COR-L47 (cell line): ENCODE data around the gene PDZRN3.

Experiments
- DNase-seq: peaks from one replicate; lab custom pipeline; 2025; lab: John Stamatoyannopoulos, UW

PDZRN3 gene

DNA sequence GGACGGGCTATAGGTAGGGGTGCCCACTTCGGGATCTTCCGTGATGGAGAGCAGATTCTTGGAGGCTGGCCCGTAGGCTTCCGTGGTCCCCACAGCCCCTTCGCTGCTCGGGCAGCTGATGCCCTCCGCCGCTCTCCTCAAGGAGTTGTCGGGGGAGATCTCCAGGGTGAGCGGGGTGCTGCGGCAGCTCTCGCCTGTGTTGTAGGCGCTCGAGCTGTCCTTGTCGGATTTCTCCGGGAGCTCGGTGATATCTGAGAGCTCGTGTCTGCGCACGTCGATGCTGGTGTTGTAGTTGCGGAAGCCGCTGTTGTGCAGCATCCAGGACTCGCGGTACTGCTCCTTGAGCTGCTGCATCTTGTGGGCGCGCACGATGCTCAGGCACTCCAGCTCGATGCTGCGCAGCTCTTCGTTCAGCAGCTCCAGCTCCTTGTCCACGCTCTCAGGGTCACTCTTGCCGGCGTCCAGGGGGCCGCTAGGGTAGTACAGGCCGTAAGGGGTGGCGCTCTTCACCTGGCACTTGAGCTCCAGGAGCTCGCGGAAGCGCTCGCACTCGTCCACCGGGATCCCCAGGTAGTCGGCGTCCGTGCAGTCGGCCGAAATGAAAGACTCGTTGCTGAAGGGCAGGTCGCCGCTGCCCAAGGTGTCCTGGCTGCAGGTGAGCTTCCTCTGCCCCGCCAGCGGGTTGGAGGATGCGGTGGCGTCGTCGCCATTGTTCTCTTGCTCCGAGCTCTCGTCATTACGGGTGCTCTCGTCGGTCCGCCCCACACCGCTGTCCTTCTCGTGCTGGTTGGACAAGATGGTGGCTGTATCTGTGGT, 240.4 kb downstream of the PDZRN3 start:
- DNase-seq = no peak

DNA sequence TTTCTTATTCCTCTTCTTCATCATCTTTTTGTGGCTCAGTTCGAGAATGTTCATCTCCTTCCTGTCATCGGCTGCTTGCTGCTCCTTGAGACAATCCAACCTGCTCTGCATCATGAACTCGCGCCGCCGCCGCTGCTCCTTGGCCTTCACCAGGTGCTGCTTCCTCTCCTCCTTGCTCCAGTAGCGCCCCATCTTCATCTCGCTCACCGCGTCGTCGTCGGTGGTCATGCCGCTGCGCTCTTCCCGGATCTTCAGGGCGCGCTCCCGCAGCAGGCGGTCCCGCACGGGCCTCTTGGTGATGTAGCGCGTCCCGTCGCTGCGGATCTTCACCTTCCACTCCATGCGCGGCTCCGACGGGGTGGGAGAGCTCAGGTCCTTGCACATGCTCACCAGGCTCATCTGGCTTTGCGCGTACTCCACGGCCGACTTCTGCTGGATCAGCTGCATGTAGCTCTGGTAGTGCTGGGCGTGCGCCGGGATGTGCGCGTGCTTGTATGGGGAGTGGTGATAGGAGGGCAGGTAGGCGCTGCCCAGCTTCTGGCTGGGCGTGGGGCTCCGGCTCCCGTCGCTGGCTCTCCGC, 241.2 kb downstream of the PDZRN3 start:
- no peak for DNase-seq

DNA sequence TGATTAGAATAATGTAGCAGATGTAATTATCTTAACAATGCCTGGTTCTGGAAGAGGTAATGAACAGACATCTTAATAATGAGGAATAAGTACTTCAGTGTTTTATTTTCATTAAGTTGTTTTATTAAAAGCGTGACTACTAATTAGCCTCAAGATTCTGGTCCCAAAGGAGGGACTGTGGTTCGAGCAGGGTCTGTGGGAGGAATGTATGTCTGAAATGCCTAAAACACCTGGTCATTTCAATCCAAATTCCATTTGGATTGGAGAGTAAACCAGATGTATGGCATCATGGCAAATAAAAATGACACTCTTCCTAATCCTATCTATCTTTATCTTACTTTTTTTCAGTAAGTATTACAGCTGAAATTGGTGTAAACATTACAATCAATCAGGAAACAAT, 243.2 kb downstream of the PDZRN3 start:
- no peak for DNase-seq

DNA sequence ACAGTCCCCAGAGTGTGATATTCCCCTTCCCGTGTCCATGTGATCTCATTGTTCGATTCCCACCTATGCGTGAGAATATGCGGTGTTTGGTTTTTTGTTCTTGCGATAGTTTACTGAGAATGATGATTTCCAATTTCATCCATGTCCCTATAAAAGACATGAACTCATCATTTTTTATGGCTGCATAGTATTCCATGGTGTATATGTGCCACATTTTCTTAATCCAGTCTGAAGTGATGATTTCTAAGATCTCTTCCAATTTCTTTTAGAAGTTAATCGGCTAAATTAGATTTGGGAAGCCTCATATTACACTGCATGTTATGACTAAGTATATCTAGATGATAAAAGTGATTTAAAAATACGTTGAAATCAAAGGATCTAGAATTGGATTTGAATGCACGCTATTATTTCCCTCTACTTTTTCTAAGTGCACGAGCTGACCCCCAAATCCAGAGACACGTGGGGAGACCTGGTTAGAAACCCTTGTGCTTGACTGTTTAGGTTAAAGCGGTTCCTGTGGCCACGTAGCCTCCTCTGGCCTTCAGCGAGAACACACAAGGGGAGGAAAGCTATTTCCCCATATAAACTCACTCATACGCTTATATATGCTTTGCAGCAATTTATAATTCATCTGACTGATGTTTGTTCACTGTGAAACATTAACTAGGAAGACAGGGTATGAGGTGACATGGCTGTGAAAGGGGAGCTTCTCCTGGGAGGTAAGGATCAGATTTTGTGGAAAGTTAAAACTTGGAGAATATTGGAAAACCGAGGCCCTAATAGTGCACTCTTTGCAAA, 243.8 kb downstream of the PDZRN3 start:
- no peak for DNase-seq

DNA sequence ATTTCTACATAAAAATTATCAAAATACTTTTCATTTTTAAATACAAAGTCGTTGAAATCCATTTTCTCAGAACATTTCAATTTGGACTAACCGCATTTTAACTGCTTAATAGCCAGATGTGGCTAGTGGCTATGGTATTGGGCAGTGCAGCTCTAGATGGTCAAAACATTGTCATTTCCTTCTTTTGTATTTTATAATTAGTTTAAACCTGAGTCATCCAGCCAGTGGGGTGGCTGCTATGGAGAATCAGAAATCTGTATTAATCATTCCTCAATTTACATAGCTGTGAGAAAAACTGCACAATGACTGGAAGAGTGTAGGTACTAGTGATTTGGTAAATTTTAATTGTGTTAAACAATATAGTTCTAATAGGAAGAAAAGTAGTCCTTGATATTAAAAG, 245.3 kb downstream of the PDZRN3 start:
- no peak for DNase-seq

DNA sequence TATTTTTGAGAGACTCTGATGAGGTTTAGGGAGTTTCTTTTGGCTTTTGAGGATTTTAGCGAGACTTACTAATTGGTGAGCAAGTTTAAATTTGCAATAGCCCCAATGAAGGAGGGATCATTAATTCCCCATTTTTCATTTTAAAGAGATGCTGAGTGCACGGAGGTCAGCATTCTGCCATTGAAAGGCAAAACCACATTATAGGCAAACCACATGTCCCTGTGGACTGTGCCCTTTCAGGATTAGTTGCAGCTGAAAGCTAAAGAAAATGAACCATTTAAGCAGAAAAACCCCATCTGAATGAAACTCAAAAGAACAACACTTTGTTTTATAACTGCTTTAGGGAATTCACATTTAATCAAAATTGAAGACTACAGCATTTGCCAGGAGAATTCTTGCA, 246.5 kb downstream of the PDZRN3 start:
- DNase-seq = no peak

DNA sequence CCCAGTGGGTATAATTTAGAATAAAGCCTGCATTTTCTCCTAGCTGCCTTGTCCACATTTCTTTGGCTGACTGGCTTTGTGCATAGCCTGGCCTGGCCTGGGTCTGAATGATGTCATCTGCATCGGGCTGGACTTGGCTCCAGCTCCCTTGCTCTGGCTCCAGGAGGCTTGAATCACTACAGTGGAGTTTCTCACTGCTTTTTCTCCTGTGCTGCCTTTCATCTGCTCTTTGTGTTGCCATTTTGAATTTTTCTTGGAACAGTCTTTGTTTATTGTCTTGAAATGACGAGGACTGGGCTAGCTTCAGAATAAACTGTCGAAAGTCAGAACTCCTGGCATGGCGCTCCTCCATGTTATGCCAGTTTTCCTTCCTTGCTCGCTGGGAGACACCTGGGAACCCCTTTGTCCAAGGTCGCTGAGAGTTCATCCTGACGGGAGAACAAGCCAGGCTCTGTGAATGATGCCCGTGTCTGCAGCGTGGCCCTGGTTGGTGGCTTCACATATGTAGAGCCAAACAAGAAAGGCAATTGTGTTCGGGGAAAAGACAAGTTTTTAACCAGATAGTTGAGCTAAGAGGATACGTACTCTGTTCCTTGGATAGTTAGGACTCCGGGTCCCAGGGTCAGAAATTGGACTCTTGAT, 258.9 kb downstream of the PDZRN3 start:
- DNase-seq = no peak

DNA sequence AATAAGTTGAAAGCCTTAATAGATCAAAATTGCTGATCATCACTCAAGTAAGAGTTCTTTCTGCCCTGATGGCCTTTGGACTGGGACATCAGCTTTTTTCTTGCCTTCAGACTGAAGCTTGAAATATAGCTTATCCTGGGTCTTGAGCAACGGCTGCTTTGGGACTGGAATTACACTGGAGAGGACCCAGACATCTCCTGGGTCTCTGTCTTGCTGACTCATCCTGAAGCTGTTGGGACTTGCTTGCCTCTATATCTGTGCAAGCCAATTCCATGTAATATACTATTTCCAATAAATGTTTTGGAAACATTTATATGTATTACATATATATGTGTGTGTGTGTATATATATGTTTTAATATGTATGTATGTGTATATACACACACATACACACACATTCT, 260.2 kb downstream of the PDZRN3 start:
- no peak for DNase-seq

DNA sequence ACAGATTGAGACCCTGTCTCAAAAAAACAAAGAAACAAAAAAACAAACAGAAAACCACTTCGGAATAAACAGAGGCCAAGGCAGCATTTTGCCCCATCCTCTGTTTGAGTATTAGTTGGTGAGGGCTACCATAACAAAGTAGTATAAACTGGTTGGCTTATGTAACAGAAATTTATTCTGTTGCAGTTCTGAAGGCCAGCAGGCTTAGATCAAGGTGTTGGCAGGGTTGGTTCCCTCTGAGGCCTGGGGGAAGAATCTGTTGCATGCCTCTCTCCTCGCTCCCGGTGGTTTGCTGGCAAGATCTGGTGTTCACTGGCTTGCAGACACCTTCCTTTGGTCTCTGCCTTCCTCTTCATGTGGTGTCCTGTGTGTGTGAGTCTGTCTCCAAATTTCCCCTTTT, 261.6 kb downstream of the PDZRN3 start:
- DNase-seq = no peak

DNA sequence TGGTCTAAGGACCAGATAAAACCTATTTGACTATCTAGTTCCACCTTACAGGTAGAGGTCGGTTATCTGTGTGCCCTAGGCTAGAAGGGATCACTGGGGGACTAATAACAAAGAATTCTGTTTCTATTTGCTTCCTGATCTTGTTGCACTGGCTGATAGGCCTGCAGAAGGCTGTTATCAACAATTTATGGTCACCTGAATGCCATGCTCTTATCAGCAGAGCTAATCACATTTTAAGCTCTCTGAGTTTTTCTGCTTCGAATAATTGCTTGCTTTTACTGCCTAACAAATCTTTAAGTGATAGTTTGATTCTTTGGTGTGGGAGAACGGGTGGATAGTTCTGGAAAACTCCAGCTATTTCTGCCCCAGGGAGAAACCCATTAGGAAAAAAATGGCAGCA, 263.1 kb downstream of the PDZRN3 start:
- DNase-seq = no peak

DNA sequence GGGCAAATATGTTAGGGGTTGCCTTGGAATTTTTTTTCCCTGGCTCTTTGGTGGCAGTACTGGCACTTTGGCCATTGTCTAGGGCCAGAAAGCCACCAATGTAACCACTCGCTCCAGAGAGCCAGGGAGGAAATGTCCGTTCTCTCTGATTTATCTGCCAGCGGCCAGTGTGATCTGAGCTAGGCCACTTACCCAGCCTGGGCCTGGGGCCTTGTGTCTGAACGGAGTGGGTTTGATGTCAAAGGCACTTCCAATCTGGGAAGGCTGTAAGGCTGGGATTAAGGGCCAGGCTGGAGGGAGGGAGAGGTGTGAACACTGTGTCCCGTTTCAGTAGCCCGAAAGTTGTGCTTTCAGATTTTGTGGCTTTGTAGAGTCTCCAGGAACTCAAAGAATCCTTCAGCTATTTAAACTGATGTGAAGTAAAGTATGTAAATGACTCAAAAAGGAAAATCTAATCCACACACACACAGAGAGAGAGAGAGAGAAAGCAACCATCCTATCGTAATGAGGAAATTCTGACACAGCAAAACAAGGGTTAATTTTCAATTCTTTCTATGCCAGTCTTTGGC, 271.0 kb downstream of the PDZRN3 start:
- DNase-seq = no peak

DNA sequence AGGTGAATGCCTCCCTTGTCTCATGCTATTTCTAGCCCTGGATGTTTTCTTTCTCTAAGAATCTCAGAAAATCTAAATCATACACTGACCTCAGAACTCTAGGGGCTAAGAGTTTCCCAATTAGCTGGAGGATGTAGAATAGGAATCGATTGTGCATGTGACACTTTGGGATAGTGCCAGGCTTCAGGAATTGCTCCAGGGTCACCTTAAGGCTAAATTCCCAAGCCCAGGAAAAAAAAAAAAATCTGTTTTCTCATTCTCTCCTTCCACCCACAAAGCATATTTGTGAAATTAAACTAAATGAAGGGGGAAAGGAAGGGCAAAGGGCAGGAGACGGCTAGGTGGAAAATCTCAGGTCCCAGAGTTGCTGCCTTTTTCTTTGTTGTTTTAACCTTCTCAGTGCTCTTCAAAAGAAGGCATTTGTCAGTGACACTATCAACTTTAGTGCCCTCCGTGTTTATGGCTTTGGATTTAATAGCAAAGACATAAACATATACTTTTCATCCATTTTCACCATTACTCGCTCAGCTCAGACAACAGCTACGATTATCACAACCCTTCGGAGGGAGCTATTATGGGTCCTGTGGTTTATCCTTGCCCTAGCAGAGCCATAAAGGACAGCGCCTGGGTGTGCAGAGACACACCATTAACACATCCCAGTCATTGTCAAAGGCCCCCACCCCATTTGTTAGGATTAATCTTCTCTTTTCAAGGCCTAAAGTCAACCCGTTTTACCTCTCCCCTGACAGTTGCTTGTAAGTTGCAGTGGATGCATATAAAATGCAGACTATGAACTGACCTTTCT, 271.7 kb downstream of the PDZRN3 start:
- DNase-seq = no peak

DNA sequence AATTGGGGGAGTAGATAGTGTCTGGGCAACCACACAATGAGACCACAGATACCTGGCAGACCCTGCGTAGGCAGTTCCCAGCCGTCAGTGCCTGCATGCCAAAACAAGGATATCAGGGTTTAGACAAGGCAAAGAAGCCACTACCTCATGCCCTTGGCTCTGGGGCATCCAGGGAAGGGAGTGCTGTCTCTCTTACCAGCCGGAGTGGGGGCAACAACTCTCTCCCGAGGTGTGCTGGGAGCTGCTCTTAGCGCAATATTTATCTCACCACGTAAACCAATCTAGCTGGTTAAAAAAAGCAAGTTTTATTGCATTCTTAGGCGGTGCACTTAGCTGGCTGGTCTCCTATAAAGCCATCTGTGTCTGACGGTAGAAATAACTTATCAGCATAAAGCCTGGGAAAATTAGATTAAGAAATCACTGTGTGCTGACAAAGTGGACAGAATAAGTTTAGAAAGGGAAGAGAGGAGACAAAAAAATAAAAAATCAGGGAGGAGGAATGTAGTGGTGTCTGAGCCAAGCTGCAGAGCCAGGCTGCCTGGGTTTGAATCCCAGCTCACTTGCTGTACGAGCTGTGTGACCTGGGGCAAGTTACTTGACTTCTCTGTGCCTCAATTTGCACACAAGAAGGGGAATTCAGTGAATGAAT, 273.2 kb downstream of the PDZRN3 start:
- DNase-seq = no peak

DNA sequence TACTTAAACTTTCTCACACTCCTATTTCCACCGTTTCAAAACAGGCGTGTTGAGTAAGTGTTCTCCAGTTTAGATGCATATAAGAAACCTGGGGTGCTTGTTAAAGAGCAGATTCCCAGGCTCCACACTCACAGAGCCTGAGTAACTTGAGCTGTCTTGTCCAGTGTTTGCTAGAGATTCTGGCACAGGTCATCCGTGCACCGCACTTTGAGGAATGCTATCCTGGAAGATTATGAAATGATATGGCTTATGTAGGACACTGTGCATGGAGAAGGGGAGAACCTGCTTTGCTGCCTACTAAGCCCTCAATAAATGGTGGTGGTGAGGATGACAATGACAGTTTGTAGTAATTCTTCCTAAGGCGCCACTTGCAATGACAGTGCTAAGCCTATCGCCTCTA, 273.7 kb downstream of the PDZRN3 start:
- no peak for DNase-seq

DNA sequence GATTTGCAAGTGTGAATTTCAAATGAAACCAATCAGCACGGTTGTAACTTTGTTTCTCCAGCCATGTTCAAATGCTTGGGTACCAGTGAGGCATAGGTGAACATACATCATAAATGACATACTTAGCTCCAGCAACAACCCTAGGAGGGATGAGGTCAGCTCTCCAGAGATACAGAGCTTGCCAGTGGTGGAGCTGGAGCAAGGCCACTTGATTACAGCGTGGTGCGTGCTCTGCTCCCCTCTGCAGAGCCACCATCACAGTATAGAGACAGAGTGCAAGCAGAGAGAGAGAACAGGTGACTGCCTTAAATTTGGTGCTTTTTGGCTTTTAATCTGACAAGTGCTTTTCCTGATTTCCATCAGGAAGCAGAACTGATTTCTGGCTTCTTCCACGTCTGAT, 275.1 kb downstream of the PDZRN3 start:
- DNase-seq = no peak

DNA sequence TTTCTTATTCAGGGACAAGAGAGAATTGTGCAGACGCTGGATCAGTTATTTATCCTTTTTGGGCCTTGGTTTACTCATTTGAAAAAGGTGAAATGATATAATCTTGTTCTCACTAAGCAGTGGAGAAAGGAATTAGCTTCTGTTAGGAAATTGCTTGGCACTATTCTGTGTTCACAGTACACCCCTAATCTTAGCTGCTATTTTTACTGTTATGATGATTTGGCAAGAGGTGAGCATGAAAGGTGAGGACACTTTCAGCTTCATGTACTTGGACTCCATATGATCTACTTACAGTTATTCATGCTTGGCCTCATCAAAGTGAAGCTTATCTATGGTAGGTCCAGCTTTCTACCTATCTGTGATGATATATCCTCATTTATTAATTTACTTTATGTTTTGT, 282.7 kb downstream of the PDZRN3 start:
- DNase-seq = no peak

DNA sequence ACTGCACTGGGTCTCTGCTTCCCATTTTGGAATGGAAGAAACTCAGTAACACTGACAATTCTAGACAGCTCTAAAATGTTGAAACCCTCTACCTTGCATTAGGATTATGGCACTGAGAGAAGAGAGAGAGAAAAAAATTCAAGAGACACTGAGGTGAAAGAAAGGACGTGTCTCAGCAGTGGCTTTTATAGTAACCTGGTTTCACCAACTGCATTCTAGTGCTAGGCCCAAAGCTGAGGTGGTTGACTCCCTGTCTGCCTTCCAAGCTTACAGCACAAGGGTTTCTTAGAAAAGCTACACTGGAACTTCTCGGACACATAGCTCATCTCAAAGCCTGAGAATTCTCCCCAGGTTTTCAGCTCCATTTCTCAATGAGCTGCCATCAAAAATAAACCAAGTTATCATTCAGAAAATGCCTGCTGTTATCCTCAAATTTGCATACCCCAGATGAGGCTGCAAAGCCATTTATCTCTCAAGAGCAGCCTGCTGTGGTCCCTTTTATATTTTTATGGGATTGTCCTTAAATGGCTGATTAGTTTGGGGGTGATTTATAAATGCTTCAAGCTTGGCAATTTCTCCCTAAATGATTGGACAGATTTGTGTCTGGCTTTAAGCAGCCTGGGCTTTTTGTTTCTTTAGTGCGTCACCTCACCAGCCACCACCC, 283.3 kb downstream of the PDZRN3 start:
- DNase-seq = no peak

DNA sequence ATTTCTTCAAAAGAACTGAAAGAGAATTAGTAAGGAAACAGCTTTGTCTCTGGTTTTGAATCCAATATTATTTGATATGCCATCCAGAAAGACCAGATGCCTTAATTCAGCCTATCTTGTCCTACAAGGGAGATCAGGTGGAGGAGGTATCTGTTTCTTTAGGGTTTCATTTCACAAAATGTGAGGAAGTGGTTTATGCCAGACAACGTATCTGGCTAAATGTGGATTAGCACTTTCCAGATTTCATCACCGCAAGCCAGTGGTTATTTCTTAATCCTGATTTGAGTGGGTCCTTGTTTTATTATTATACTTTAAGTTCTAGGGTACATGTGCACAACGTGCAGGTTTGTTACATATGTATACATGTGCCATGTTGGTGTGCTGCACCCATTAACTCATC, 292.2 kb downstream of the PDZRN3 start:
- no peak for DNase-seq
